LNCaP clone FGC (cell line): ENCODE results near the gene B4GALNT1.

Source experiments
- DNase-seq: peaks from one replicate; pipeline ENCODE4 v3.0.0-alpha.2; 2011; ENCODE audit warnings: low read depth
- H3K4me3 ChIP-seq: 2 replicates; pipeline ENCODE4 v1.5.1; 2011; ENCODE audit warnings: mild to moderate bottlenecking, low read depth, low read length, control low read depth
- CTCF ChIP-seq: IDR thresholded peaks from 2 replicates; pipeline ENCODE4 v1.5.1; 2012; ENCODE audit warnings: mild to moderate bottlenecking; ENCODE audit not compliant: control insufficient read depth, insufficient read depth; ENCODE audit errors: extremely low read depth

B4GALNT1 gene

GRCh38 chr12:57604454-57604991 is 28.5 kb downstream of the B4GALNT1 start, which contains the start of gene DTX3:
DTX3 (plus strand) TSS chr12:57604824; CDS start chr12:57606518, 1,694 bp downstream.
- TF ChIP-seq CTCF: no peak
- H3K4me3 ChIP-seq: peak within 1 kb of the TSS; percentile 51
- DNase-seq: no peak

GRCh38 chr12:57603815-57604453 is 29.1 kb downstream of the B4GALNT1 start:
- no peak for TF ChIP-seq CTCF
- no peak for DNase-seq
- peak overlapping the region; percentile 51; the same call in 1 of the 2 replicates for H3K4me3 ChIP-seq

GRCh38 chr12:57603324-57603723 is 29.7 kb downstream of the B4GALNT1 start:
- no peak overlapping the region for H3K4me3 ChIP-seq
- DNase-seq: no peak
- TF ChIP-seq CTCF: no peak

GRCh38 chr12:57602544-57602943 is 30.5 kb downstream of the B4GALNT1 start:
- TF ChIP-seq CTCF: no peak
- no peak for DNase-seq
- H3K4me3 ChIP-seq: no peak overlapping the region

GRCh38 chr12:57600395-57600794 is 32.6 kb downstream of the B4GALNT1 start:
- no peak for DNase-seq
- no peak overlapping the region for H3K4me3 ChIP-seq
- TF ChIP-seq CTCF: no peak

GRCh38 chr12:57593187-57593586 is 39.8 kb downstream of the B4GALNT1 start:
- no peak overlapping the region for H3K4me3 ChIP-seq
- TF ChIP-seq CTCF: no peak
- no peak for DNase-seq
